ENCODE measurements around the gene SLC39A11. TPM values are rescaled to one million over a fixed set of nuclear protein-coding genes. Genes with fewer than 3 reads are reported as not detected.

Gene SLC39A11
- total RNA-seq, 1 donor from 2014 or later, result 16.3 TPM

- Mint-ChIP-seq H3K36me3 (ENCODE audit: unreplicated experiment) (no peaks in the 10 kb centered on the region), H3K4me3 (ENCODE audit: unreplicated experiment) (no peak overlapping the region), H3K9me3 (ENCODE audit: unreplicated experiment) (peaks cover 4% of the 10 kb centered on the region), H3K27me3 (ENCODE audit: unreplicated experiment) (peaks cover 2% of the 10 kb centered on the region), H3K4me1 (ENCODE audit: low read depth, unreplicated experiment) (peaks cover 5% of the 10 kb centered on the region), H3K27ac (ENCODE audit: unreplicated experiment) (no peak overlapping the region)
- no peak for DNase-seq
- TF ChIP-seq CTCF (IDR thresholded peaks at IDR 0.05; ENCODE audit: partially characterized antibody, unreplicated experiment), result no peak
Measured at GRCh38 chr17:72614476-72614870, 478.0 kb downstream of the SLC39A11 start.

DNA sequence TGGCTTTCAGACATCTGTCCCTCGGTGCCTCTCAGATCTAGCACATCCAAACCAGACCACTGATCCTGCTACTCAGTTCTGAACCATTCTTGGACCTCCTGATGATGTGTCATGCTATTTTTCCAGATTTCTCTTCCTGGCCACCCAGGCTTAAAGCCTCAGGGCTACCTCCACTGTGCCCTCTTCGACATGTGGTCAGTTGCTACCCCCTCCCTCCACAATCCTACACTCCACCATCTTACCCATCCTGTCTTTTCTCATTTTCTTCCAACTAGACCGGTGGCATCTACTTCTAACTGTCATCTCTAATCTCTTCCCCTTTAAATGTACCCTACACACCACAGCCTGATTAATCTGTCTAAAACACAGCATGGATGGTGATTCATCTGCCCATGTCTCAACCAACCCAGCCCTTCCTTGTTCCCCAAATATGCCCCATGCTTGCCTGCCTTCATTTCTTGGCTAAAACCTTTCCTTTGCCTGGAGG lies 478.6 kb downstream of the SLC39A11 start:
- Mint-ChIP-seq H3K27ac (ENCODE audit: unreplicated experiment) (no peak overlapping the region), H3K27me3 (ENCODE audit: unreplicated experiment) (peaks cover 2% of the 10 kb centered on the region)

GRCh38 chr17:72613396-72613795 lies 479.1 kb downstream of the SLC39A11 start:
- Mint-ChIP-seq H3K4me1 (ENCODE audit: low read depth, unreplicated experiment) (peaks cover 5% of the 10 kb centered on the region), H3K4me3 (ENCODE audit: unreplicated experiment) (no peak overlapping the region), H3K9me3 (ENCODE audit: unreplicated experiment) (peaks cover 4% of the 10 kb centered on the region), H3K27me3 (ENCODE audit: unreplicated experiment) (peaks cover 4% of the 10 kb centered on the region), H3K27ac (ENCODE audit: unreplicated experiment) (no peak overlapping the region), H3K36me3 (ENCODE audit: unreplicated experiment) (no peaks in the 10 kb centered on the region)
- no peak for DNase-seq
- TF ChIP-seq CTCF (IDR thresholded peaks at IDR 0.05; ENCODE audit: partially characterized antibody, unreplicated experiment), result no peak

More for the DNA sequence above, 478.6 kb downstream of the SLC39A11 start:
- Mint-ChIP-seq H3K9me3 (ENCODE audit: unreplicated experiment) (peaks cover 4% of the 10 kb centered on the region), H3K36me3 (ENCODE audit: unreplicated experiment) (no peaks in the 10 kb centered on the region), H3K4me3 (ENCODE audit: unreplicated experiment) (no peak overlapping the region), H3K4me1 (ENCODE audit: low read depth, unreplicated experiment) (peaks cover 5% of the 10 kb centered on the region)
- TF ChIP-seq CTCF (IDR thresholded peaks at IDR 0.05; ENCODE audit: partially characterized antibody, unreplicated experiment), result no peak
- no peak for DNase-seq

DNA sequence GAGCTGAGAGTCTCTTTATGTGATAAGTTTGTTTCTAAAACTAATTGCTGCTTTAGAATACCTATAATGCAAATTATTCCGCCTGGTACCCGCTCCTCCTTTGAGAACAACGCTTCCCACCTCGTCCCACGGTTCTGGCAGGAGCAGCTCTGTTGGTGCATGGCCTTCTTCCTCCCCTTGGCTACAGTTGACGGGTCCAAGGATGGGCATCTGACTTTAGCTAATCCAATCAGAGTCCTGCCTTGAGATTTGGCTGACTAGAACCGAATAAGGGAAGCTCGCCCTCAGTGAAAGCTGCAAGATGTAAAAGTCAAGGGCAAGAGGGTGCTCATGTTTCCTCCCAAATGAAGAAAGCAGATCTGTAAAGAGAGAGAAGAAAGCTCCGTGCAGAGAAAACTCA lies 481.3 kb downstream of the SLC39A11 start:
- no peak for TF ChIP-seq CTCF (IDR thresholded peaks at IDR 0.05; ENCODE audit: partially characterized antibody, unreplicated experiment)
- DNase-seq, result no peak
- H3K4me1 Mint-ChIP-seq (ENCODE audit: low read depth, unreplicated experiment), result no peaks in the 10 kb centered on the region
- peaks cover 7% of the 10 kb centered on the region for H3K36me3 Mint-ChIP-seq (ENCODE audit: unreplicated experiment)
- H3K4me3 Mint-ChIP-seq (ENCODE audit: unreplicated experiment), result no peak overlapping the region
- H3K27ac Mint-ChIP-seq (ENCODE audit: unreplicated experiment), result no peak overlapping the region
- peaks cover 4% of the 10 kb centered on the region for H3K27me3 Mint-ChIP-seq (ENCODE audit: unreplicated experiment)
- H3K9me3 Mint-ChIP-seq (ENCODE audit: unreplicated experiment), result peaks cover 4% of the 10 kb centered on the region

DNA sequence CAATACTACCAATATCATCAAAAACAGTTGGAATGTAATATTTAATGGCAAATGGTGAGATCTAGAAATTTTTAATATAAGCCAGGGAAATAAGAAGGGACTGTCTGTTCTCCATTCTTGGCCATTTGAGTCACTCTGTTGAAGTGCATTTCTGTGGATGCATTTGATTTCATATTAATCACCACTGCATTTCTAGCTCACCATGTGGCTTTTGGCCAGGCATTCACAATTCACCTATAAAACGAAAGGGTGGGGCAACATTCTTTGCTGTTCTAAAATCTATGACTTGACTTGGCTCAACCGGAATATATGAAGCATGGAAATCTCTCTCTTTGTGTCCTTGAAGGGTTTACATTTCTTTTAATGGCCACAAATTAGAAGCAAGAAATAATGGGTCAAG lies 483.0 kb downstream of the SLC39A11 start:
- no peak for DNase-seq
- no peak for TF ChIP-seq CTCF (IDR thresholded peaks at IDR 0.05; ENCODE audit: partially characterized antibody, unreplicated experiment)
- Mint-ChIP-seq H3K27me3 (ENCODE audit: unreplicated experiment) (peaks cover 4% of the 10 kb centered on the region), H3K9me3 (ENCODE audit: unreplicated experiment) (peaks cover 4% of the 10 kb centered on the region), H3K27ac (ENCODE audit: unreplicated experiment) (no peak overlapping the region), H3K4me3 (ENCODE audit: unreplicated experiment) (no peak overlapping the region), H3K36me3 (ENCODE audit: unreplicated experiment) (peaks cover 7% of the 10 kb centered on the region), H3K4me1 (ENCODE audit: low read depth, unreplicated experiment) (no peaks in the 10 kb centered on the region)
